ENCODE results near the gene DUSP10. TPM values are rescaled to one million over a fixed set of nuclear protein-coding genes. Genes with fewer than 3 reads are reported as not detected.

Gene DUSP10
- total and polyA plus RNA-seq, 12 donors = 1.8 to 9.7 (median 3.8) TPM

DNA sequence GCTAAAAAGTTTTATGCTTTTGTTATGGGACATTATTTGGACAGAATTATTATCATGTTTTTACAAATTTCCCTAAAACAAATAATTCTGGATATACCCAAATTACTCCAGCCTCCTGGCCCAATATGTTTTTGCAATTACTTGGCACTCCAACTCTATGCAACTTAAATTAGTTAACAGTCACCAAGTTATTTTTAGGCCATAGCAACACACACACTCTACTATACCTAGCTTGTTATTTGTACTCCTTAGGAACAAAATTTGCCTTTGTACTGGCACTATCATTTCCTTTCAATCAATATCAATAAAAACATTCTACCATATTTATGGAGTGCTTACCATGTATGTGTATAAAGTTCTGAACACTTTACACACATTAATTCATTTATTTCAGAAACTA, 7.7 kb downstream of the DUSP10 start:
- no peaks in the 10 kb centered on the region for H3K9me3 ChIP-seq
- H3K27me3 ChIP-seq = no peaks in the 10 kb centered on the region
- intact Hi-C loops (cut with DNase I) = no loop called here
- peak overlapping the region in 9 of 10 donors; percentile 8 to 72 (median 58) for H3K27ac ChIP-seq
- H3K36me3 ChIP-seq = peaks cover 0 to 27% (median 0%) of the 10 kb centered on the region in 9 donors
- H3K4me3 ChIP-seq = no peak overlapping the region
- ATAC-seq = peak; percentile 57 to 85 (median 75)
- TF ChIP-seq, protein P1, sequence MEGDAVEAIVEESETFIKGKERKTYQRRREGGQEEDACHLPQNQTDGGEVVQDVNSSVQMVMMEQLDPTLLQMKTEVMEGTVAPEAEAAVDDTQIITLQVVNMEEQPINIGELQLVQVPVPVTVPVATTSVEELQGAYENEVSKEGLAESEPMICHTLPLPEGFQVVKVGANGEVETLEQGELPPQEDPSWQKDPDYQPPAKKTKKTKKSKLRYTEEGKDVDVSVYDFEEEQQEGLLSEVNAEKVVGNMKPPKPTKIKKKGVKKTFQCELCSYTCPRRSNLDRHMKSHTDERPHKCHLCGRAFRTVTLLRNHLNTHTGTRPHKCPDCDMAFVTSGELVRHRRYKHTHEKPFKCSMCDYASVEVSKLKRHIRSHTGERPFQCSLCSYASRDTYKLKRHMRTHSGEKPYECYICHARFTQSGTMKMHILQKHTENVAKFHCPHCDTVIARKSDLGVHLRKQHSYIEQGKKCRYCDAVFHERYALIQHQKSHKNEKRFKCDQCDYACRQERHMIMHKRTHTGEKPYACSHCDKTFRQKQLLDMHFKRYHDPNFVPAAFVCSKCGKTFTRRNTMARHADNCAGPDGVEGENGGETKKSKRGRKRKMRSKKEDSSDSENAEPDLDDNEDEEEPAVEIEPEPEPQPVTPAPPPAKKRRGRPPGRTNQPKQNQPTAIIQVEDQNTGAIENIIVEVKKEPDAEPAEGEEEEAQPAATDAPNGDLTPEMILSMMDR (IDR thresholded peaks at IDR 0.05) = no peak
- no peak for DNase-seq
- peaks cover 0 to 56% (median 44%) of the 10 kb centered on the region in 9 donors for H3K4me1 ChIP-seq

DNA sequence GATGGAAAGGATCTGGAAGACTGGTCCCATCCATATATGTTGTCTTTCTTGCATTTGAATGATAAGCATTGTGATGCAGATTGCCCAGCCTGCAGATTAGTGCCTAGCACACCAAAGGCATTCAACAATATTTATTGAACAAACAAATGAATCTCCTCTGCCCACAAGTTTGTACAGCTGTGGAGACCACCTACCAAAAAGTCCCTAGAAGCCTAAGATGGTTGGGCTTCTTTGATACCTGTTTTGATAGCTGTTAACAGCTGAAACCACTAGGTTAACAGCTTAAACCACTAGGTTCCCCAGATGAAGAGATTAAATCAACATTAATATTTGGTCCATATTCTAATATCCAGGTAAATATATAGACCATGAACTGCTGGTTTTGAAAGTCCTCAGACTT, 9.8 kb downstream of the DUSP10 start:
- Histone ChIP-seq H3K9me3 (no peaks in the 10 kb centered on the region), H3K36me3 (peaks cover 0 to 6% (median 0%) of the 10 kb centered on the region in 9 donors), H3K27ac (no peak overlapping the region), H3K4me1 (peaks cover 0 to 65% (median 41%) of the 10 kb centered on the region in 9 donors), H3K27me3 (no peaks in the 10 kb centered on the region), H3K4me3 (no peak overlapping the region)
- DNase-seq (no peak), ATAC-seq (no peak)
- TF ChIP-seq, protein P1 (IDR thresholded peaks at IDR 0.05) = no peak
- intact Hi-C loops (cut with DNase I) = no loop called here

DNA sequence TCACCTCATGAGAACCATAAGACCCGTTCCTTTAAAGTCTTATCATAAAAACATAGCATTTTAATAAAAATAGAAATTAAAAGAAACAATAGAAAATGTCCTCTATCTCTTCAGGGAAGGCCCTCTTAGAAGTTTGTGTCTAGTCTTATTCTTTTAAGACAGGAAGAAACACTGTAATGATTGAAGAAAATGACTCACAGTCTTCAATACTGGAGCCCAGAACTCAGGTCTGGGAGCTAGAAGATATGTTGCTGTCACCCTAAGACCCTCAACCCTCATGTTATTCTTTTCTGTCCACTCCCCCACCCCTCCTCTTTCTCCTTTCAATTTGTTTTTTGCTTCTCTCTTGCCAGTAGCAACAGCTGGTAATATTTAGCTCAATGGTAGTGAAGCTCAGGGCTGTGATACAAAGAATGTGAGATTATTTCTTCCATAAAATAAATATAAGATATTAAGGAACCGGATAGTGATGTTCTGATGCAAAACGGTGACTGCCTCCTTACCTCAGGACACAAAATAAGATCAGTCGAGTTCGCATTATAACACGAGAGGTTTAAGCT, 12.0 kb downstream of the DUSP10 start:
- ATAC-seq (no peak), DNase-seq (no peak)
- H3K4me1 ChIP-seq = peaks cover 0 to 66% (median 47%) of the 10 kb centered on the region in 9 donors
- TF ChIP-seq, protein P1 (IDR thresholded peaks at IDR 0.05) = no peak
- WGBS, 2 donors = 66 to 67% methylated on average over 6 of the region's 6 CpGs
- no peaks in the 10 kb centered on the region for H3K36me3 ChIP-seq
- peak overlapping the region in 2 of 10 donors; percentile 18 to 29 for H3K27ac ChIP-seq
- no peaks in the 10 kb centered on the region for H3K9me3 ChIP-seq
- no peak overlapping the region for H3K4me3 ChIP-seq
- intact Hi-C loops (cut with DNase I) = no loop called here
- H3K27me3 ChIP-seq = no peaks in the 10 kb centered on the region

DNA sequence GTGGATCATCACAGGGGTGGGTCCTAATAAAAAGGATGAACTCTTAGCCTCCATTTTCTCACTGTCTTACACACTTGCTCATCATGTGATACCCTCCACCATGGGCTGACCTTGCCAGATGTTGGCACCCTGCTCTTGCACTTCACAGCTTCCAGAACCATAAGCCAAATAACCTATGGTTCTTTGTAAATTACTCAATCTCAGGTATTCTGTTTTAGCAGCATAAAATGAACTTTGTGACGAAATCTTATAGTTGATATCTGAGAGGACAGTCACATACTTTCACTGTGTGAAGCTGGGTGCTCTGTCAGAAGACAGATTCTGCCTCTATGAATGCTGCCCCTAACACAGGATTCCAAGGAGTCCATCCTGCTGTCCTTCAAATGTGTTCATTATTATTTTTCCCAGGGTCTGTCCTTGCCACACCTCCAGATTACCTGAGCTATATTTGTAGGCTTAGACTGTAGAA, 13.8 kb downstream of the DUSP10 start:
- TF ChIP-seq, protein P1 (IDR thresholded peaks at IDR 0.05) = no peak
- DNase-seq (no peak), ATAC-seq (no peak)
- peaks cover 0 to 59% (median 32%) of the 10 kb centered on the region in 9 donors for H3K4me1 ChIP-seq
- intact Hi-C loops (cut with DNase I) = no loop called here
- no peak overlapping the region for H3K4me3 ChIP-seq
- no peaks in the 10 kb centered on the region for H3K36me3 ChIP-seq
- H3K27ac ChIP-seq = peak overlapping the region in 1 of 10 donors; percentile 3
- H3K27me3 ChIP-seq = no peaks in the 10 kb centered on the region
- 95 to 98% methylated on average over 1 of the region's 1 CpG for WGBS, 2 donors
- peaks cover 0 to 9% (median 0%) of the 10 kb centered on the region in 11 donors for H3K9me3 ChIP-seq

All from heart right ventricle (tissue), 16 donors.